ENCODE data around the gene ARFGEF2. TPM values are rescaled to one million over a fixed set of nuclear protein-coding genes. Genes with fewer than 3 reads are reported as not detected.
A peak's percentile ranks its signal among the peaks of the same experiment; 100 is the strongest.

The ARFGEF2 gene
- polyA plus RNA-seq, 1 experiment = 15.5 TPM

DNA sequence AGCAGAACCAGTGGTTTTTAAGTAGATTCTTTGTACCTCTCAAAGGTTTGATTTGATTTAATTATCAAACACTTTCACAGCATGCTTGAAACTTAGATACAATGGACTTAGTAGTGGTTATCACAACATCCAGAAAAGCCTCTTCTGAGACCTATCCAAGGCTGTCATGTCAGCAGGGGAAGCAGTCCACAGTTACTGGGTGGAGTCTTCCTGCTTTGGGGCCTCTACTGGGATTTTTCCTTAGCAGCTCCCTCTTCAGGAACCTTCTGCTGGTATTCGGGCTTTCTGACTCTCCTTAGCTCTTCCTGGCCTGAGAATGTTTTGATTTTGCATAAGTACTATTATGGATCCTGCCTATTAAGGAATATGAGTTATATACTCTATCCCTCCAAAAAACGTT lies 36.0 kb downstream of the ARFGEF2 start:
- no peak for DNase-seq (ENCODE audit: low read depth)
- TF ChIP-seq, protein P1, sequence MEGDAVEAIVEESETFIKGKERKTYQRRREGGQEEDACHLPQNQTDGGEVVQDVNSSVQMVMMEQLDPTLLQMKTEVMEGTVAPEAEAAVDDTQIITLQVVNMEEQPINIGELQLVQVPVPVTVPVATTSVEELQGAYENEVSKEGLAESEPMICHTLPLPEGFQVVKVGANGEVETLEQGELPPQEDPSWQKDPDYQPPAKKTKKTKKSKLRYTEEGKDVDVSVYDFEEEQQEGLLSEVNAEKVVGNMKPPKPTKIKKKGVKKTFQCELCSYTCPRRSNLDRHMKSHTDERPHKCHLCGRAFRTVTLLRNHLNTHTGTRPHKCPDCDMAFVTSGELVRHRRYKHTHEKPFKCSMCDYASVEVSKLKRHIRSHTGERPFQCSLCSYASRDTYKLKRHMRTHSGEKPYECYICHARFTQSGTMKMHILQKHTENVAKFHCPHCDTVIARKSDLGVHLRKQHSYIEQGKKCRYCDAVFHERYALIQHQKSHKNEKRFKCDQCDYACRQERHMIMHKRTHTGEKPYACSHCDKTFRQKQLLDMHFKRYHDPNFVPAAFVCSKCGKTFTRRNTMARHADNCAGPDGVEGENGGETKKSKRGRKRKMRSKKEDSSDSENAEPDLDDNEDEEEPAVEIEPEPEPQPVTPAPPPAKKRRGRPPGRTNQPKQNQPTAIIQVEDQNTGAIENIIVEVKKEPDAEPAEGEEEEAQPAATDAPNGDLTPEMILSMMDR (IDR thresholded peaks at IDR 0.05; ENCODE audit: insufficient read depth, low read depth, low read length) = 0 out of 2 replicates have a peak, but pooled peaks have one; percentile 5
- ChIA-PET CTCF (no interaction called here), POLR2A (no interaction called here)
- peaks cover 14% of the 10 kb centered on the region for H3K36me3 ChIP-seq (ENCODE audit: control insufficient read depth, insufficient read depth, low read length)
- H3K4me3 ChIP-seq (ENCODE audit: low read depth, low read length) = no peak overlapping the region
- no peaks in the 10 kb centered on the region for H3K27me3 ChIP-seq (ENCODE audit: control insufficient read depth, insufficient read depth, low read length)

- H3K36me3 ChIP-seq (ENCODE audit: control insufficient read depth, insufficient read depth, low read length) = peaks cover 9% of the 10 kb centered on the region
- ChIA-PET POLR2A (no interaction called here), CTCF (no interaction called here)
- TF ChIP-seq, protein P1 (IDR thresholded peaks at IDR 0.05; ENCODE audit: insufficient read depth, low read depth, low read length) = no peak
- no peaks in the 10 kb centered on the region for H3K27me3 ChIP-seq (ENCODE audit: control insufficient read depth, insufficient read depth, low read length)
- no peak overlapping the region for H3K4me3 ChIP-seq (ENCODE audit: low read depth, low read length)
- no peak for DNase-seq (ENCODE audit: low read depth)
These were observed 37.2 kb downstream of the ARFGEF2 start for GRCh38 chr20:48958743-48959142.

DNA sequence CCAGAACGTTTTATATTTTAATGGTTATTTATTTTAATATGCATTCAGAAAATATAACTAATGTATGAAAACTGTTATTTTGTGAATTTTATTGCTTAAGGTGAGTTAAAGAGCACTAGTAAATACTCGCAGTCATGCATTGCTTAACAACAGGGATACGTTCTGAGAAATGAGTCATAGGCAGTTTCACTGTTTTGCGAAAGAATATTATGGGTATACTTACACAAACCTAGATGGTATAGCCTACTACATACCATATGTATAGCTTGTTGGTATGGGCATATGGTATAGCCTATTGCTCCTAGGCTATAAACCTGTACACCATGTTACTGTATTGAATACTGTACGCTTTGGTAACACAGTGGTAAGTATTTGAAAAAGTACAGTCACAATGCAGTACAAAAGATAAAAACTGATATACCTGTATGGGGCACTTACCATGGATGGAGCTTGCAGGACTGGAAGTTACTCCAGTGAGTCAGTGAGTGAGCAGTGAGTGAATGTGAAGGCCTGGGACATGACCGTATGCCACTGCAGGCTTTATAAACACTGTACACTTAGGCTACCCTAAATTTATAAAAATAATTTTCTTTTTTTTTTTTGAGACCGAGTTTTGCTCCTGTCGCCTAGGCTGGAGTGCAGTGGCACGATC lies 38.5 kb downstream of the ARFGEF2 start:
- H3K4me3 ChIP-seq (ENCODE audit: low read depth, low read length) = no peak overlapping the region
- TF ChIP-seq, protein P1 (IDR thresholded peaks at IDR 0.05; ENCODE audit: insufficient read depth, low read depth, low read length) = no peak
- H3K27me3 ChIP-seq (ENCODE audit: control insufficient read depth, insufficient read depth, low read length) = no peaks in the 10 kb centered on the region
- H3K36me3 ChIP-seq (ENCODE audit: control insufficient read depth, insufficient read depth, low read length) = peaks cover 6% of the 10 kb centered on the region; the same call in 1 of the 2 replicates
- ChIA-PET CTCF (no interaction called here), POLR2A (no interaction called here)
- DNase-seq (ENCODE audit: low read depth) = no peak

GRCh38 chr20:48962421-48962820 lies 40.9 kb downstream of the ARFGEF2 start:
- POLR2A ChIA-PET = no interaction called here
- Histone ChIP-seq H3K27me3 (ENCODE audit: control insufficient read depth, insufficient read depth, low read length) (no peaks in the 10 kb centered on the region), H3K4me3 (ENCODE audit: low read depth, low read length) (no peak overlapping the region), H3K36me3 (ENCODE audit: control insufficient read depth, insufficient read depth, low read length) (0 out of 2 replicates have a peak, but pooled peaks cover 3% of the 10 kb centered on the region)
- no peak for DNase-seq (ENCODE audit: low read depth)
- TF ChIP-seq, protein P1 (IDR thresholded peaks at IDR 0.05; ENCODE audit: insufficient read depth, low read depth, low read length) = no peak
- CTCF ChIA-PET = interaction anchor here (1.1 kb wide), 1 partner anchor 11 kb away, joined by 3 read pairs; no protein-coding TSS in a partner anchor

DNA sequence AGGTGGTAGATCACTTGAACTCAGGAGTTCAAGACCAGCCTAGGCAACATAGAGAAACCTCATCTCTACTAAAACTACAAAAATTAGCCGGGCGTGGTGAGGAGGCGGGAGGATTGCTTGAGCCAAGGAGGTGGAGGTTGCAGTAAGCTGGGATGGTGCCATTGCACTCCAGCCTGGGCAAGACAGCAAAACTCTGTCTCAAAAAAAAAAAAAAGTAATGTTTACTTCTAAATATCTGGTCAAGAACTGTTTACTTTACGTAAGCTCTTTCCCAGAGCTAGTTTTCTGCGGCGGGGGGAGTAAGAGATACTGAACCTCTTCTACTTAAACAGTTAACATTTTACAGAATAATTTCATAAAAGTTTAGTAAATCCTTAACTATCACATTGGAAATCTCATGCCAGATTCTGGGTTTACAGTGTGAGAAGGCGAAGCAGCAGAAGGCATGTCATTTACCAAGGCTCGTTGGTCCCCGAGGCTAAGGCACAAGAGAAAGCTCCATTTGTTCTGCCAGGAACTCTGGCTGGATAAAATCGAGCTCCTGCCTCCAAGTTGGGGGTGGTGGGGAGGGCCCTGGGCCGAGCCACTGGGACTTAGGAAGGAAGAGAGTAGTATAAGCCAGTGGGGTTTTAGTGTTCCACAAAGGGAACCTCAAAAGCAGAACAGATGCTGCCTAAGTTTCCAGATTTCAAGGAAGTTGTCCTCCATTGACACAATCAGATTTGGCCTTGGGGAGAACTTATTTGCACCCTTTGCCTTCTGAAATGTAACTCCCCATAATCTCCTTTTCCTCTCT lies 41.7 kb downstream of the ARFGEF2 start:
- DNase-seq (ENCODE audit: low read depth) = no peak
- Histone ChIP-seq H3K27me3 (ENCODE audit: control insufficient read depth, insufficient read depth, low read length) (no peaks in the 10 kb centered on the region), H3K36me3 (ENCODE audit: control insufficient read depth, insufficient read depth, low read length) (0 out of 2 replicates have a peak, but pooled peaks cover 3% of the 10 kb centered on the region), H3K4me3 (ENCODE audit: low read depth, low read length) (no peak overlapping the region)
- CTCF ChIA-PET = no interaction called here
- TF ChIP-seq, protein P1 (IDR thresholded peaks at IDR 0.05; ENCODE audit: insufficient read depth, low read depth, low read length) = no peak
- POLR2A ChIA-PET = no interaction called here
